ENCODE data around the gene PTCRA. TPM values are rescaled to one million over a fixed set of nuclear protein-coding genes. Genes with fewer than 3 reads are reported as not detected.
"Not testable (repeated sequence)": the region's sequence is repeated elsewhere in the genome, so short reads cannot be mapped to it uniquely, and the experiment has no call there.

Gene PTCRA
- total RNA-seq, 4 donors from 2014 or later = not detected

DNA sequence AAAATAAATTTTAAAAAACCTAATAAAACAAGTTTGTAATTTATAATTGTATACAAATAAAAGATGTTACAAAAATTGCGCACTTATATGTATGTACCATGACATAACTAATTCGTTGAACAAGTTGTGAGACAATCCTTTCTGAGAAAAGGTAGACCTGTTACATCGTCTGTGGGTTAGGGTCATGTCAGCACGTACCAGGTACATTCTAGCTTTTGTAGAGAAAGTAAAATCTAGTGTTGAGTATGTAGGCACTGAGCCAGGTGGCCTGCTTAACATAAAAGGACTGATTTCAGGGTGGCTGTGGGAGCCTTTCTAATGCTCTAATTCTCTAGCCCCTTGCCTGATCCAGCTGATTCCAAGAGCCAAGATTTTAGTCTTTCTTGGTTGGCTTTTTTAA lies 26.0 kb upstream of the PTCRA start:
- H3K4me3 ChIP-seq = peak overlapping the region in 3 of 4 donors; percentile 87 to 97 (median 94)
- no peaks in the 10 kb centered on the region for H3K9me3 ChIP-seq
- H3K27ac ChIP-seq = peak overlapping the region; percentile 92 to 98 (median 97)
- TF ChIP-seq POLR2A (IDR thresholded peaks at IDR 0.05) = no peak
- no peak for TF ChIP-seq CTCF (IDR thresholded peaks at IDR 0.05)
- intact Hi-C loops (cut with DNase I) = no loop called here
- peaks cover 0 to 43% (median 16%) of the 10 kb centered on the region in 3 donors for H3K36me3 ChIP-seq
- peaks cover 9 to 28% (median 10%) of the 10 kb centered on the region in 3 donors for H3K4me1 ChIP-seq
- DNase-seq = no peak
- WGBS, 2 donors = 24 to 27% methylated on average over 4 of the region's 4 CpGs
- no peaks in the 10 kb centered on the region for H3K27me3 ChIP-seq

- H3K36me3 ChIP-seq = peaks cover 0 to 36% (median 8%) of the 10 kb centered on the region in 3 donors
- WGBS, 2 donors = 0% methylated on average over 23 to 27 of the region's 63 CpGs
- H3K27me3 ChIP-seq = no peaks in the 10 kb centered on the region
- peak overlapping the region; percentile 59 to 97 (median 90) for H3K4me3 ChIP-seq
- H3K4me1 ChIP-seq = peaks cover 9 to 28% (median 10%) of the 10 kb centered on the region in 3 donors
- DNase-seq = peak; percentile 71
- peak in 2 of 4 donors; percentile 75 to 81 for TF ChIP-seq POLR2A (IDR thresholded peaks at IDR 0.05)
- TF ChIP-seq CTCF (IDR thresholded peaks at IDR 0.05) = no peak
- no peaks in the 10 kb centered on the region for H3K9me3 ChIP-seq
- H3K27ac ChIP-seq = peak overlapping the region; percentile 92 to 98 (median 97)
- intact Hi-C loops (cut with DNase I) = no loop called here
Measured at GRCh38 chr6:42890311-42891198, 25.3 kb upstream of the PTCRA start.

DNA sequence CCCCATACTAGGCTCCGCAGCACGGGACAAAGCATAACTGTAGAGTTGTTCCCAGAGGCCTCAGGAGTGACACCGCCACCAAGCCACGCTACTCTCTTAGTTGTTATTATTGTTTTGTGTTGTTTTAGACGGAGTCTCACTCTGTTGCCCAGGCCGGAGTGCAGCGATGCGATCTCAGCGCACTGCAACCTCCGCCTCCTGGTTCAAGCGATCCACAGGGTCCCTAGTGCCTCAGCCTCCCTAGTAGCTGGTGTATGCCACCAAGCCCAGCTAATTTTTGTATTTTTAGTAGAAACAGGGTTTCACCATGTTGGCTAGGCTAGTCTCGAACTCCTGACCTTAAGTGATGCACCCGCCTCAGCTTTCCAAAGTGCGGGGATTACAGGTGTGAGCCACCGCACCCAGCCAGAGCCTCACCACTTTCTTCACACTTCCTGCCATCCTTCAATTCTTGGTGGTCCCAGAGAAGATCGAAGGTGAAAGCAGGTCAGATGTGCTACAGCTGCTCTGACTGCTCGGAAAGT lies 24.6 kb upstream of the PTCRA start:
- peaks cover 9 to 28% (median 10%) of the 10 kb centered on the region in 3 donors for H3K4me1 ChIP-seq
- H3K9me3 ChIP-seq = no peaks in the 10 kb centered on the region
- TF ChIP-seq CTCF (IDR thresholded peaks at IDR 0.05) = no peak
- no peak for TF ChIP-seq POLR2A (IDR thresholded peaks at IDR 0.05)
- no peak for DNase-seq
- intact Hi-C loops (cut with DNase I) = no loop called here
- peaks cover 0 to 29% (median 3%) of the 10 kb centered on the region in 3 donors for H3K36me3 ChIP-seq
- H3K27ac ChIP-seq = peak overlapping the region; percentile 92 to 98 (median 97)
- no peaks in the 10 kb centered on the region for H3K27me3 ChIP-seq
- WGBS, 2 donors = 34 to 43% methylated on average over 13 to 15 of the region's 17 CpGs
- peak overlapping the region; percentile 59 to 97 (median 90) for H3K4me3 ChIP-seq

GRCh38 chr6:42894041-42894828 lies 21.6 kb upstream of the PTCRA start:
- H3K27me3 ChIP-seq; H3K36me3 ChIP-seq; H3K9me3 ChIP-seq; intact Hi-C loops (cut with DNase I); DNase-seq; H3K4me3 ChIP-seq: not testable (repeated sequence)
- 71% methylated on average over 17 of the region's 19 CpGs for WGBS, 2 donors
- H3K4me1 ChIP-seq = peaks cover 9 to 31% (median 10%) of the 10 kb centered on the region in 3 donors
- H3K27ac ChIP-seq = peak overlapping the region in 1 of 4 donors; percentile 29

DNA sequence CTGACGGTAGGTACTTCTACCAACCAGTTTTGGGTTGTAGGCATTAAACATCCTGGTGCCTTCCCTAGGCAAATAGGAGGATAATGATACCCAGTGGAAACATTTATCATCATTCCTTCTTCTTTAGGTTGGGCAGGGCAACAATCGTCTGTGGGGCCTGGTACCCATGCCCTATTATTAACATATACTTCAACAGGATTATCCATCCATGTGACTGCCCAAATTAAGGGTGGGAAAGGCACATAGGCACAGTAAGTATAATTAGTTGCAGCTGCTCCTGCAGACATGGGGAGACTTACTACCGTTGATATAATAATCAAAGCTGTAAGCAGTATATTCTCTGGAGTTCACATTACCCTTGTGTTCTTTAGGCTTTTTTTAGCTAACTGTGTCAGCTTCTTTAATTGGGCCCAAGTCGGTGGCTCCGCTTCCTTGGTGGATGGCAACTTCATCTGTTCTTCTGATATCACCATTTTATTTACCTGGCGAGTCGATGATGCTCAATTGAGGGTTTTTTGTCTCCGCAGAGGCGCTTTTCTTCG lies 19.6 kb upstream of the PTCRA start:
- Histone ChIP-seq H3K27me3 (no peaks in the 10 kb centered on the region), H3K4me3 (no peak overlapping the region), H3K9me3 (no peaks in the 10 kb centered on the region), H3K4me1 (peaks cover 2 to 21% (median 3%) of the 10 kb centered on the region in 3 donors), H3K36me3 (no peaks in the 10 kb centered on the region), H3K27ac (no peak overlapping the region)
- intact Hi-C loops (cut with DNase I) = no loop called here
- 82 to 83% methylated on average over 10 of the region's 10 CpGs for WGBS, 2 donors
- DNase-seq = no peak
- TF ChIP-seq CTCF (IDR thresholded peaks at IDR 0.05) (no peak), POLR2A (IDR thresholded peaks at IDR 0.05) (no peak)

All from esophagus squamous epithelium (tissue), 5 donors.